PC-3 (cell line): ENCODE results near the gene MAST2. TPM values are rescaled to one million over a fixed set of nuclear protein-coding genes. Genes with fewer than 3 reads are reported as not detected.

Source experiments
- ATAC-seq: fragments of 200-7000 bp; cut with Tn5 transposase; 2 replicates; pipeline ENCODE4 v1.9.1; 2020; ENCODE audit warnings: mild to moderate bottlenecking, moderate library complexity
- BruUV-seq: library from RNA; stranded (reverse); fragments of 400-500 nt; replicated peaks from 2 replicates; lab custom pipeline; 2021; lab: Mats Ljungman, UMichigan
- CTCF ChIA-PET: fragments of 300-600 bp; sonication (Branson Sonifier 250); formaldehyde crosslinking; loops from one replicate; lab custom pipeline; 2022; ENCODE audit warnings: antibody characterized with exemption; lab: Charles Lee
- POLR2A ChIA-PET: fragments of 300-600 bp; sonication (Branson Sonifier 250); formaldehyde crosslinking; loops from one replicate; lab custom pipeline; 2022; ENCODE audit warnings: antibody characterized with exemption; ENCODE audit not compliant: unreplicated experiment; lab: Charles Lee
- DNase-seq: peaks from one replicate; pipeline ENCODE4 v3.0.0-alpha.2; 2015
- H2AFZ ChIP-seq: fragments of 300-600 bp; sonication (generic); 2 replicates; pipeline ENCODE4 v1.6.0; 2016; ENCODE audit warnings: antibody characterized with exemption, low read length
- H3F3A ChIP-seq: fragments of 300-600 bp; sonication (generic); one replicate; pipeline ENCODE4 v1.6.0; 2017; ENCODE audit warnings: antibody characterized with exemption, low read length, control low read depth, mild to moderate bottlenecking; ENCODE audit not compliant: unreplicated experiment
- H3K27ac ChIP-seq: fragments of 300-600 bp; sonication (generic); 2 replicates; pipeline ENCODE4 v1.5.1; 2016; ENCODE audit warnings: mild to moderate bottlenecking, low read length
- H3K27me3 ChIP-seq: fragments of 300-600 bp; sonication (generic); 2 replicates; pipeline ENCODE4 v1.6.1; 2016; ENCODE audit warnings: low read length, mixed read lengths
- H3K36me3 ChIP-seq: fragments of 300-600 bp; sonication (generic); 2 replicates; pipeline ENCODE4 v1.6.1; 2016; ENCODE audit warnings: low read depth, mixed run types, low read length, mixed read lengths
- H3K4me1 ChIP-seq: fragments of 300-600 bp; sonication (generic); 2 replicates; pipeline ENCODE4 v1.5.1; 2016; ENCODE audit warnings: low read length; ENCODE audit not compliant: insufficient read depth
- H3K4me2 ChIP-seq: fragments of 300-600 bp; sonication (generic); 2 replicates; pipeline ENCODE4 v1.6.0; 2016; ENCODE audit warnings: low read length
- H3K4me3 ChIP-seq: fragments of 300-600 bp; sonication (generic); 2 replicates; pipeline ENCODE4 v1.5.1; 2016; ENCODE audit warnings: mild to moderate bottlenecking, low read length, mixed read lengths
- H3K79me2 ChIP-seq: fragments of 300-600 bp; sonication (generic); 2 replicates; pipeline ENCODE4 v1.6.1; 2017; ENCODE audit warnings: low read length, mixed read lengths
- H3K9ac ChIP-seq: fragments of 300-600 bp; sonication (generic); 2 replicates; pipeline ENCODE4 v1.6.0; 2016; ENCODE audit warnings: mild to moderate bottlenecking, low read length
- H3K9me2 ChIP-seq: fragments of 300-600 bp; sonication (generic); replicated peaks from 2 replicates; pipeline ENCODE4 v1.6.1; 2016; ENCODE audit warnings: mixed run types, low read length, mixed read lengths
- H3K9me3 ChIP-seq: fragments of 300-600 bp; sonication (generic); 2 replicates; pipeline ENCODE4 v1.6.1; 2016; ENCODE audit warnings: low read length, mixed read lengths
- H4K20me1 ChIP-seq: fragments of 300-600 bp; sonication (generic); 2 replicates; pipeline ENCODE4 v1.6.1; 2016; ENCODE audit warnings: low read length, mixed read lengths
- CTCF ChIP-seq: fragments of 300-600 bp; sonication (generic); conservative IDR thresholded peaks from 2 replicates; pipeline ENCODE4 v1.5.1; 2017; ENCODE audit warnings: antibody characterized with exemption, low read depth, mild to moderate bottlenecking, low read length
- EZH2 ChIP-seq: fragments of 300-600 bp; sonication (generic); IDR thresholded peaks from one replicate; pipeline ENCODE4 v1.6.1; 2017; ENCODE audit warnings: antibody characterized with exemption, mild to moderate bottlenecking, low read length; ENCODE audit not compliant: unreplicated experiment
- EZH2phosphoT487 ChIP-seq: fragments of 300-600 bp; sonication (generic); IDR thresholded peaks from 2 replicates; pipeline ENCODE4 v1.6.1; 2018; ENCODE audit warnings: mild to moderate bottlenecking, antibody characterized with exemption, low read length, borderline replicate concordance
- intact Hi-C: fragments of 100-400 bp; cut with micrococcal nuclease; formaldehyde crosslinking; loops from 2 replicates; pipeline ENCODE4 v1.9.0; 2023
- total RNA-seq: library from RNA; depleted of rRNA; stranded (reverse); fragments of >200 nt; gene quantifications from 2 replicates; pipeline ENCODE4 v1.2.3, GENCODE V29; 2014

The MAST2 gene
- total RNA-seq, 1 experiment from 2014 or later: 29.3 TPM

- ChIA-PET CTCF (no interaction called here), POLR2A (no interaction called here)
- H3K4me3 ChIP-seq: no peak overlapping the region
- no peaks in the 10 kb centered on the region for H3F3A ChIP-seq
- H3K79me2 ChIP-seq: peaks cover 27% of the 10 kb centered on the region
- no peaks in the 10 kb centered on the region for H3K27me3 ChIP-seq
- no peak overlapping the region for H2AFZ ChIP-seq
- H3K36me3 ChIP-seq: no peaks in the 10 kb centered on the region
- no TSS peak for BruUV-seq
- no peak overlapping the region for H3K9ac ChIP-seq
- no peaks in the 10 kb centered on the region for H4K20me1 ChIP-seq
- DNase-seq: no peak
- no peak for TF ChIP-seq CTCF
- no peak for TF ChIP-seq EZH2phosphoT487
- TF ChIP-seq EZH2: no peak
- no peak overlapping the region for H3K27ac ChIP-seq
- H3K9me3 ChIP-seq: no peaks in the 10 kb centered on the region
- H3K4me2 ChIP-seq: no peak overlapping the region
- ATAC-seq: no peak
- H3K9me2 ChIP-seq: no peaks in the 10 kb centered on the region
- H3K4me1 ChIP-seq: peaks cover 23% of the 10 kb centered on the region
- intact Hi-C loops: no loop called here
Measured at GRCh38 chr1:45876000-45876617, 72.7 kb downstream of the MAST2 start.

- TF ChIP-seq CTCF (no peak), EZH2phosphoT487 (no peak), EZH2 (no peak)
- Histone ChIP-seq H3K9ac (no peak overlapping the region), H4K20me1 (no peaks in the 10 kb centered on the region), H3K4me3 (no peak overlapping the region), H3K9me2 (no peaks in the 10 kb centered on the region), H3K27me3 (no peaks in the 10 kb centered on the region), H3K4me1 (peaks cover 14% of the 10 kb centered on the region), H3K36me3 (no peaks in the 10 kb centered on the region), H2AFZ (no peak overlapping the region), H3K9me3 (no peaks in the 10 kb centered on the region), H3F3A (no peaks in the 10 kb centered on the region), H3K27ac (no peak overlapping the region), H3K79me2 (peaks cover 22% of the 10 kb centered on the region), H3K4me2 (no peak overlapping the region)
- DNase-seq: no peak
- POLR2A ChIA-PET: no interaction called here
- CTCF ChIA-PET: no interaction called here
- intact Hi-C loops: no loop called here
- BruUV-seq: no TSS peak
- ATAC-seq: no peak
Measured at GRCh38 chr1:45877264-45877663, 73.9 kb downstream of the MAST2 start.

GRCh38 chr1:45879885-45880598 lies 76.6 kb downstream of the MAST2 start:
- DNase-seq: no peak
- Histone ChIP-seq H3K9me2 (no peaks in the 10 kb centered on the region), H3K4me1 (peaks cover 19% of the 10 kb centered on the region), H3K27ac (no peak overlapping the region), H3F3A (no peaks in the 10 kb centered on the region), H3K27me3 (no peaks in the 10 kb centered on the region), H3K4me2 (no peak overlapping the region), H4K20me1 (no peaks in the 10 kb centered on the region), H2AFZ (no peak overlapping the region), H3K36me3 (no peaks in the 10 kb centered on the region), H3K9me3 (no peaks in the 10 kb centered on the region), H3K79me2 (peaks cover 6% of the 10 kb centered on the region; the same call in 1 of the 2 replicates), H3K9ac (no peak overlapping the region), H3K4me3 (no peak overlapping the region)
- POLR2A ChIA-PET: interaction anchor here (0.5 kb wide), 1 partner anchor 16 kb away, joined by 5 read pairs; no protein-coding TSS in a partner anchor
- intact Hi-C loops: loop anchor here (2.0 to 10.0 kb wide), 3 partner anchors 71 to 193 kb away; partner anchors contain the start of genes GPBP1L1 and TMEM69
- no TSS peak for BruUV-seq
- TF ChIP-seq EZH2phosphoT487 (no peak), EZH2 (no peak), CTCF (no peak)
- CTCF ChIA-PET: interaction anchor here (0.5 kb wide), 1 partner anchor 49 kb away, joined by 3 read pairs; no protein-coding TSS in a partner anchor
- no peak for ATAC-seq
